HG02884 (cell line): ENCODE data around the gene VAV3.

ENCODE experiments used
- ATAC-seq: cut with Tn5 transposase; IDR thresholded peaks from one replicate; pipeline ENCODE4 v1.9.1; 2021; ENCODE audit warnings: mild to moderate bottlenecking, moderate library complexity; ENCODE audit not compliant: unreplicated experiment

VAV3 gene

GRCh38 chr1:107972391-107973180 lies 7.6 kb upstream of the VAV3 start:
- no peak for ATAC-seq

DNA sequence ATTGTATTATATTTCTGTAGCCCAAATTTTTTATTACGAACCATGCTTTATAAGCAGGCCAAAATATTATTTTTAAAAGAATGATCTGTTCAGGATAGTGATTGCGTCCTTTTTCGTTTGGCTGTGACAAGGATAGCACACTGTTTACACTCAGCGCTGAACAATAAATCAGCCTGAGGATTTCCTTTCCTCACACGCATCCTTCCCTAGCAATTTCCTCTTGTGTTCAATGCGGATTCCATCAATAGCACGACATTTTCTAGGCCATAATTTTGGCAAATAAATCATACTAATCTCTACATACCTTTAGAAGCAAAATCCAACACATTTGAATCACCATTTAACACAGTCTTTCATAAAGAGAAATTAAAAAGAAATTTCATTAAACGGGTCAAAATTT lies 1.6 kb upstream of the VAV3 start:
- no peak for ATAC-seq

DNA sequence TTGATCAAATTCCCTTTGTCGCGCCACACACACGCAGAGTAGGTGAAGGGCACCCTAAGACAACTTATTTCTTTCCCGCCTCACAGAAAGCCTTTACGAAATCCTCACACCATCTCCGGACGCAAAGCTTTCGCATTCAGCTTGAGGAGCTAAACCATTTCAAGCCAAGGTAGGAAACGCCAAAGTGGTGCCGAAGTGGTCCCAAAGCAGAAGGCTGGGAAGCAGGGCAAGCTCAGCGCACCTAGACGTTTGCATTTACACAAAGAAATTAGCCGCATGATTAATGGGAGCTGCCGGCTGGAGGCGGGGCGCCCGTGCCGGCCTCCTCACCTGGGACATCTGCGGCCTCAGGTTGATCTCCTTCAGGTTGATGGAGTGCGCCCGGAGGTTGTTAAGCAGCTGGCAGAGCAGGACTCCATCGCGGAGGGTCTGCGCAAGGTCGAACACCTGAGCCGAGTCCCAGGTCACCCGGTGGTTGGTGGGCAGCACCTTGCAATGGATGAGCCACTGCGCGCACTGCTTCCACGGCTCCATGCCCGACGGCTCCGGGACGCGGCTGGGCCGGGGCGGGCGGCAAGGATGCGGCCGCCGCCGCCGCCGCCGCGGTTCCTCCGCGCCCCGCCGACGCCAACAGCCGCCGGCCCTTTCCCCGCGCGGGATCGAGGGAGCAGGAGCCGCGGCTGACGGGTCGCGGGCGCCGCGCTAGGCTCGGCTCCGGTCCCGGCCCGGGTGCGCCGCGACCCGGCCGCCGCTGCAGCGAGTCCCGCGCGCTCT lies 457 bp downstream of the VAV3 start:
- ATAC-seq = no peak

DNA sequence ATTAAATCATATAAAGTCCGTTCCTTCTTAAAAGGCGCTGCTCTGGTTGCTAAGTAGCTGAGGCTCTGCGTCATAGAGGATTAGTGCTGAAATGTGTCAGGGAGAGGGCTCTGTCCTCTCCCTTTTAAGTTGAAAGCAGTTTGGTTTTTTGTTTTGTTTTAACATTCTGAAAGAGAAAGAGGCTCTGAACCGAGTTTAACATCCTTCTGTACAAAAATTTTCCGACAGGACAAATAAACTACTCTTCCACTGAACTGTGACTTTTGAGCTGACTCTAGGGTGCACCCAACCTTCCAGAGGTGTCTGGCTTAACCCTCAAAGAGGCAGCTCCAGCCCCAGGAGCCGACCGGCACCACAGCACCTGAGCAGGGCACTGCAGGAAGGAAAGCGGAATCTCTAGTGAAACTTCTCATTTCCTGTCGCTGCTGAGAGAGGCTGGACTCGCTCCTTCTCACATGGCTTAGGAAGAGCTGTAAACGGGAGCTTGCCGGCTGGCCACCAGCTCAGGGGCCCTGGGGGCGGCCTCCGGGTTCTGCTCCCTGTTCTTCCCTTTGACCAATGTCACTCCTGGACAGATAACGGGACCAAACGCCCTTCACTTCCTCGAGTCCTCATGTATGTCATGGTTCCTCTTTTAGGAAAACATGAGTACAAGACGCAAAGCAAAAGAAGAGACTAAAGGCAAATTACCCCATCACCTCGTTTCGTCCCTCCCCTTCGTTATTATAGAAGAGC lies 1.2 kb downstream of the VAV3 start:
- peak; percentile 80 for ATAC-seq

DNA sequence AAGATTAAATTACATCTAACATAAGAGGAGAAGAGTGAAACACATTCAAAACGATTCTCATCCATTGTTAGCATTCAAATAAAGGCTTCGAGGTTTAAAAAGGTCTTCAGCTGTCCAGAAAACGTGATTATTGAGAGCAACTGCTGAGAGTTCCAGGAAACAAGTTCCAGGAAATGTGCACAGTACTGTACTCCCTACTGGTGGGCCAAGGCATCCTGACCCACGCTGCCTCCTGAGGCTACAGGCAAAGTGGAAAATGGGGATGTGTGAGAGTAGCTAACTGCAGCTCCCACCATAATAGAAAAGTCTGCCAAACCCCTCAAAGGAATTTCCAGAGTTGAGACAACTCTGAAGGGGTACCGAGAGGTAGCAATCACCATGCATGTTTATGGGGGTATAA lies 2.0 kb downstream of the VAV3 start:
- ATAC-seq = no peak

- peak; percentile 60 for ATAC-seq
Measured at GRCh38 chr1:107954719-107955415, 10.1 kb downstream of the VAV3 start.

DNA sequence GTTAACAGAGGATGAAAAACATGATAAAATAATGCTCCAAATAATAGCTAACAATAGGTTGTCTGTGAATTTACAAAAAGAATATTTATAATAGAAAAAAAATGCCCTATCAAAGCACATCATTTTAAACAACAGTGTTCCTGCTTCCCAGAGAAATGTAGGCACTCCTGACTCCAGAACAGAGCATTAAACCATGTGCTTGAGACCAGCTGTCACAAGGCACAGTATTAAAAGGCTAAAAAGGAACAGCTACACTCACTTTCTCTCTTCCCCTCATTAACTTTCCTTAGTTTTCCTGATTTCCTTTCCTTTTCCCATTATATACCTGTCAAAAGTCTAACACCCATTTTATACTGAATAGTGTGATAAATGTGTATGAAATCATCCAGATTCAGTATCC lies 10.9 kb downstream of the VAV3 start:
- no peak for ATAC-seq

DNA sequence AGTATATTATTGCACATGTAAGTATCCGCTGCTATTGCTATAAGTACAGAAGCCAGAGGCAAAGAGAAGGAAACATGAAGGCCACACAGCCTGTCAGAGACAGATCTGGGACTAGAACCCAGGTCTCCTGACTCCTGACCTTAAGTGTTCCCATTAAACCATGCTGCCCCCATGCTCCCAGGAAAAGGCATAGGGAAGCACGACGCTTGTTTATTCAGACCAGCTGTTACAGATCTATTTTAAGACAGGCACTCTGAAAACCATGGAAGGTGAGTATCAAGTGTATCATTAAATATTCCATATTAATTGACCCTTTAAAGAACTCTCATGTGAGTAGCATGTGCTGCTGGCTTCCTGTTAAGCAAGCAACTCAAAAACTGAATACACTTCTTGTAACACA lies 11.4 kb downstream of the VAV3 start:
- no peak for ATAC-seq

GRCh38 chr1:107952989-107953388 lies 12.0 kb downstream of the VAV3 start:
- no peak for ATAC-seq

- ATAC-seq = no peak
Measured at GRCh38 chr1:107950464-107950863, 14.5 kb downstream of the VAV3 start.

DNA sequence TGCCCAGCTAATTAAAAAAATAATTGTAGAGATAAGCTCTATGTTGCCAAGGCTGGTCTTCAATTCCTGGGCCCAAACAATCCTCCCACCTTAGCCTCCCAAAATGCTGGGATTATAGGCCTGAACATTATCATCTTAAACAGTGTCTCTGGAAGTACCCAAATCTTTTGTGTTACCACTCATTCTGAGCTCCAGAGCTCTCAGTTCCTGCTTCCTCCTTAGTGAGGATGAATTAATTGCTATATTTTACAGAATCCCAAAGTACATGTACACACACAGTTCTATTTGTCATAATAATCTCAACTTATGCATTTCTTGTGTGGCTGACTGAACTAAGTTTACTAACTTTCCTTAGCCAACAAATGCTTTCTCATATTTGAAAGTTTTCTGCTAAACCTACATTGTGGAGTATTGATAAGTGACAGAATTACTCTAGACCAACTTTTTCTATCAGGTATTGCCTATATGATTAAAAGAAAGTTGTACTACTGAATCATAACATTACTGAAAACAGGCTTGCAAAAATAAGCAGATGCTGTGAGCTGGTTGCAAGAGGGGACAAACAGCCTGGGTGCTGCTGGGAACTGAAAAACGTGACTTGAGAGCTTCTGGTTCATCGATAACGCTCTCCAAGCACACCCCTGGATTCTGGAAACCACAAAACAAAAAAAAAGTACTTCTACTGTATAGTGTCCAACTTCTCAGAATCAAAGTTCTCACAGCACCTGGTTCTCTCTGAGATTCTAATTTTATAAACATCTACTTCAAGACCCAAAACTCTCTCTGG lies 15.3 kb downstream of the VAV3 start:
- peak; percentile 93 for ATAC-seq

DNA sequence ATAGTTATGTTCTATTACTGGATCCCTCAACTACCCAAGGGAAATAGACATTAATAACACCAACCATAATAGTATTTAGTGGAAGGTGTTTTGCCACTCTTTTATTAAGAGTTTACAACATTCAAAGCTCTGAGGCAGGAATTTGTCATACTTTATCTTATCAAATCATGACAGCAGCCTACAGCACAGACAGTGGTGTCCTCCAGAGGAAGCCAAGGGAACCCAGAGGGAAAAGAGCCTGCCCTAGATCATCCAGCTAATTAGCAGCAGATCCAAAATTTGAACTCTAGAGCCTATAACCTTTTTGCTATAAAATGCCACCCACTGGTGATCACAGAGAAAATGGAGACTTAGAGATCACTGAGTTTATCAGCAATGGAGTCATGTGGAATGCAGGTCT lies 18.2 kb downstream of the VAV3 start:
- ATAC-seq = no peak

DNA sequence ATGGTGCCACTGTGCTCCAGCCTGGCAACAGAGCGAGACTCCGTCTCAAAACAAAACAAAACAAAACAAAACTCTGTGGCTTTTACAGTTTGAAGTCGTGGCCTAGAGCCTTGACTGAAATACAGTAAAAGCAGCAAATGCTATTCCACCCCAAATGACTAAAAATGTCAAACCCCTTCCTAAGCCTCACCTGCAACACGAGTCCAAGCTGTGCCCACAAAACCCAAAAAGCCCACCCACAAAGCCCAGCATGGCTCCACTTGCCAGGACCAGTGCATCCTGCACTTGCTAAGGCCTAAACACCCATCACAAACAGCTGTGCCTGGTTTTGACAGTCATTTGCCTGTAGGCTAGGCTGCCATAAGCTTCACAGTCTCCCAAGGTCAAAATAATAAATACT lies 21.3 kb downstream of the VAV3 start:
- no peak for ATAC-seq

GRCh38 chr1:107942814-107943213 lies 22.2 kb downstream of the VAV3 start:
- no peak for ATAC-seq

DNA sequence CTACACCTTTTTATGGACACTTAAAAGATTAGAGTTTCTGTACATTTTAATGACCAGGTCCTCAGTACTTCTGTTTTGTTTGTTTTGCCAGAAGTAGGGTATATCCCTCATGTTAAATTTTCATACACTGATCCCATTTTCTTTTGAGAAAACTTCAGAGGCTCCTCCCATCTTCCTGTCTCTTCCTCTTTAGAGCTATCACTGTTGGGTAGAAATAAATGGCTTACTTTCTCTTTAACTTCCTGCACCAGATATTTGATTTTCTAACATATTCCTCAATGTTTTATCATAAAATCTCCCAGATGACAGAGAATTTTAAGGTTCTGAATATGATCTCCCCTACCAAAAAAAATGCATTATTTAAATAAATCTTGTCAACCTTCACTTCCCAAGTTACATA lies 23.4 kb downstream of the VAV3 start:
- no peak for ATAC-seq

DNA sequence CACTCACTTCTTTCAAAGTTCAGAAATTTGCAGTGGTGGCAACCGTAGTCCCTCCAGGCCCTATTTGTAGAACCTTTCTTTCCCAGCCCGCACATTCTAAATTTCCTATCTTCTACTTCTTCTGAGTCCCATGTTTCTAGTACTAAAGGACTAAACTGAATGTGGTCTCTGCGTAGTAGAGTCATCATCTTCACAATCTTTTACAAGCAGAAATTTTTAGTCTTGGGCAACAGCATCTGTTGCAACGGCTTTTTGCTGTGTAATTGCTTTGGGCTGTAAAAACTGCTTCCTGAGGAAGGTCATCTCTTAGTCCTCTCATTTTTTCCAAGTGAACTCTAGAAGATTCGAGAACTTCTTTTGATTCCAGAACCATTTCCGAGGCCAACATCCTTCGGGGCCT lies 23.9 kb downstream of the VAV3 start:
- no peak for ATAC-seq

GRCh38 chr1:107940701-107941100 lies 24.3 kb downstream of the VAV3 start:
- no peak for ATAC-seq

GRCh38 chr1:107940017-107940577 lies 24.9 kb downstream of the VAV3 start:
- no peak for ATAC-seq

DNA sequence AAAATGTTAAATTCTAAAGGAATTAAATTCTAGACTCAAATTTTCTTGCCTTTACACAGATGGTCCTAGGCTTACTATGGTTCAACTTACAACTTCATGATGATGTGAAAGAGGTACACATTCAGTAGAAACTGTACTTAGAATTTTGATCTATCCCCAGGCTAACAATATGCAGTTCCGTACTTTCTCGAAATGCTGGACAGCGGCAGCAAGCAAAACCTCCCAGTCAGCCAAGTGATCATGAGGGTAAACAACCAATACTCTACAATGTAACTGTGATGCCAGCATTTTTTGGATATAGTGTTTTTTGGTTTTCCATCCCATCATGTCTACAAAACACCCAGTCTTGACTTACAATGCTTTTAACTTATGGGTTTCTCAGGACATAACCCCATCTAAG lies 25.7 kb downstream of the VAV3 start:
- no peak for ATAC-seq
